GM06990 (cell line): Measurements from ENCODE around the gene ZNF628.

Experiments
- DNase-seq: peaks from one replicate; pipeline ENCODE4 v3.0.0-alpha.2; 2011; ENCODE audit not compliant: insufficient read length; ENCODE audit errors: extremely low read depth
- H3K27me3 ChIP-seq: replicated peaks from 2 replicates; pipeline ENCODE4 v1.6.0; 2011; ENCODE audit warnings: low read length; ENCODE audit not compliant: control insufficient read depth, insufficient read depth
- H3K36me3 ChIP-seq: 2 replicates; pipeline ENCODE4 v1.5.1; 2011; ENCODE audit warnings: low read length; ENCODE audit not compliant: control insufficient read depth, insufficient read depth
- H3K4me3 ChIP-seq: replicated peaks from 2 replicates; pipeline ENCODE4 v1.5.1; 2011; ENCODE audit warnings: low read depth, mild to moderate bottlenecking, control low read depth, low read length
- TF ChIP-seq, protein P1 (sequence below): IDR thresholded peaks from 2 replicates; pipeline ENCODE4 v1.5.1; 2011; ENCODE audit warnings: low read length, control low read depth, mild to moderate bottlenecking, inconsistent platforms; ENCODE audit not compliant: insufficient read depth, poor library complexity, severe bottlenecking

The ZNF628 gene

DNA sequence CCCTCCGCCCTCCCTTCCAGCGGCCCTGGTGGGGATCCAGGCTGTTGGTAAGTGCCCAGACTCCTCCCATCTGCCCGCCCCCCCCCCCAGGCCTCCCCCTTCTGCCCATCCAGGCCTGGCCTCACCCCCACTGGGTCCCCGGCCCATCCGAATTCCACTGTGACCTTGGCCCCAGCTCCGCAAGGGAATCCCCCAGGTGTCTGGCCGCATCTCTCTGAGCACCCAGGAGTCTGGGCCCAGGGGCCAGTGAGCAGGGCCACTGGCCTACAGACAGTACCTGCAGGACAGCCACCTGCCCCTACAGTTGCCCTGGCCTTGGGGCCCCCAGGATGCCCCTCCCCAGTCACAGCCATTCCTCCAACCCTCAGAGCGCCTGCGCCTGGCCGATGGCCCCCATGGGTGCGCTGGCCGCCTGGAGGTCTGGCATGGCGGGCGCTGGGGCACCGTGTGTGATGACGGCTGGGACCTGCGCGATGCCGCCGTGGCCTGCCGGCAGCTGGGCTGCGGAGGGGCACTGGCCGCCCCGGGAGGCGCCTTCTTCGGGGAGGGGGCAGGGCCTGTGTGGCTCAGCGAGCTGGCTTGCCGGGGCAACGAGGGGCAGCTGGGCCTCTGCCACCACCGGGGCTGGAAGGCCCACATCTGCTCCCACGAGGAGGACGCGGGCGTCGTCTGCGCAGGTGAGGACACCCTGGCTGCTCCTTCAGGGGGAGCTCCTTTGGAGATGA, 12.7 kb downstream of the ZNF628 start:
- DNase-seq: no peak
- H3K4me3 ChIP-seq: no peak overlapping the region
- no peaks in the 10 kb centered on the region for H3K36me3 ChIP-seq
- TF ChIP-seq, protein P1, sequence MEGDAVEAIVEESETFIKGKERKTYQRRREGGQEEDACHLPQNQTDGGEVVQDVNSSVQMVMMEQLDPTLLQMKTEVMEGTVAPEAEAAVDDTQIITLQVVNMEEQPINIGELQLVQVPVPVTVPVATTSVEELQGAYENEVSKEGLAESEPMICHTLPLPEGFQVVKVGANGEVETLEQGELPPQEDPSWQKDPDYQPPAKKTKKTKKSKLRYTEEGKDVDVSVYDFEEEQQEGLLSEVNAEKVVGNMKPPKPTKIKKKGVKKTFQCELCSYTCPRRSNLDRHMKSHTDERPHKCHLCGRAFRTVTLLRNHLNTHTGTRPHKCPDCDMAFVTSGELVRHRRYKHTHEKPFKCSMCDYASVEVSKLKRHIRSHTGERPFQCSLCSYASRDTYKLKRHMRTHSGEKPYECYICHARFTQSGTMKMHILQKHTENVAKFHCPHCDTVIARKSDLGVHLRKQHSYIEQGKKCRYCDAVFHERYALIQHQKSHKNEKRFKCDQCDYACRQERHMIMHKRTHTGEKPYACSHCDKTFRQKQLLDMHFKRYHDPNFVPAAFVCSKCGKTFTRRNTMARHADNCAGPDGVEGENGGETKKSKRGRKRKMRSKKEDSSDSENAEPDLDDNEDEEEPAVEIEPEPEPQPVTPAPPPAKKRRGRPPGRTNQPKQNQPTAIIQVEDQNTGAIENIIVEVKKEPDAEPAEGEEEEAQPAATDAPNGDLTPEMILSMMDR: no peak
- H3K27me3 ChIP-seq: no peaks in the 10 kb centered on the region

DNA sequence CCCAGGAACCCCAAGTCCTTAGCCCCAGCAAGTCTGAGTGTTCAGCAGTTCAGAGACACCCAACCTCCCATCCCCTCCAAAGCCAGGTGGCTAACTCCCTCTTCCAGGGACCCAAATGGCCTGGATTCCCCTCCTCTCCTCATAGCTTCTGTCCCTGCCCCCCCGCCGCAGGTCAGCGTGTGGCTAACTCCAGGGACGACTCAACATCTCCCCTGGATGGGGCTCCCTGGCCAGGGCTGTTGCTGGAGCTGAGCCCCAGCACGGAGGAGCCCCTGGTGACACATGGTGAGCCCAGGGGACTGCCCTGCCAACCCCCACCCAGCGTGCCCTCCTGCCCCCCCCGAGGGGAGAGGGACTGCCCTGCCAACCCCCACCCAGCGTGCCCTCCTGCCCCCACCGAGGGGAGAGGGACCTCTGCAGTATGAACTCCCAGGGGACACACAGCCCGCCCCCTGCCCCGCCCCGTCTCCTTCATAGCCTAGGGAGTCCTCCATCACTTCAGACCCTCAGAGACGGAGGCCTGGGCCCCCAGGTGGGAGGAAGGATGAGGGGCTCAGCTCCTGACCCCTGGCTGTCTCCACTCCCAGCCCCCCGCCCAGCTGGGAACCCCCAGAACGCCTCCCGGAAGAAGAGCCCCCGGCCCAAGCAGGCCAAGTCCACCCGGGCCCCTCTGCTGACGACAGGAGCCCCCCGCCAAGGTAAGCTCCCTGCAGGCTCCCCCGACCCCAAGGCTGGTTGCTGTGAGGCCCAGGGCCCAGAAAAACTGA, 13.5 kb downstream of the ZNF628 start:
- H3K27me3 ChIP-seq: no peaks in the 10 kb centered on the region; the same call in 1 of the 2 replicates
- no peak for DNase-seq
- no peaks in the 10 kb centered on the region for H3K36me3 ChIP-seq
- H3K4me3 ChIP-seq: no peak overlapping the region
- TF ChIP-seq, protein P1: no peak

DNA sequence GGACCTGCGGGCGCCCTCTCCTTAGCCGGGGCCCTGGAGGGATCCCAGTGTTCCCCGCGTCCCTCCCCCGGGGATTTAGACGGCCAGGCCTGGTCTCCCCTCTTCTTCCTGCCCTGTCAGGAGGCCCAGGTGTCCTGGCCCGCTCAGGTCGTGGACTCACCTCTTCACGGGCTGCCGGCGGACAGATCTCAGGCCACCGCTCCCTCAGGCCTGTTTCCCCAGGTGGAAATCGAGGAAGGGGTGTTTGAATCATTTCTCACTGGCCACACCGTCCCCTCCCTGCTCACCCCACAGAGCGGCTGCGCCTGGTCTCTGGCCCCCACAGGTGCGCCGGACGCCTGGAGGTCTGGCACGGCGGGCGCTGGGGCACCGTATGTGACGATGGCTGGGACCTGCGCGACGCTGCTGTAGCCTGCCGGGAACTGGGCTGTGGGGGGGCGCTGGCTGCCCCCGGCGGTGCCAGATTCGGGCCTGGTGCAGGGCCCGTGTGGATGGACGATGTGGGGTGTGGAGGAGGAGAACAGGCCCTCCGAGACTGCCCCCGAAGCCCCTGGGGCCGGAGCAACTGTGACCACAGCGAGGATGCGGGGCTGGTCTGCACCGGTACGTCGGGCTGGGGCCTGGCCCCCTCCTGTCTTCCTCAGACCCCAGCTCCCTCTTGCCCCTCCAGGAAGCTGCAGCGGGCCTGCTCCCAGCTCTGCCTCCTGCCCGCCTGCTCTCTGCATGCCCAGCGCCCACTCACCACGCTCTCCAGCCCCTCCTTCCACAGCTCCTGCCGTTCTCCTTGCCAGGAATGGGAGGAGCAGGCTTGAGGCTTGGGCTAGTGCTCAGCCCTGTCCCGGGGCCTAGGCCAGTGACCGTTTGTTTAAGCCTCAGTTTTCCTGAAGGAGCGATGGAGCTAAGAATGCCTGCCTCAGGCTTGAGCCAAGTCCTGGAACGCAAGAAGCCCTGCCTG, 14.3 kb downstream of the ZNF628 start:
- Histone ChIP-seq H3K36me3 (no peaks in the 10 kb centered on the region), H3K4me3 (no peak overlapping the region), H3K27me3 (no peaks in the 10 kb centered on the region; the same call in 1 of the 2 replicates)
- TF ChIP-seq, protein P1: no peak
- no peak for DNase-seq

DNA sequence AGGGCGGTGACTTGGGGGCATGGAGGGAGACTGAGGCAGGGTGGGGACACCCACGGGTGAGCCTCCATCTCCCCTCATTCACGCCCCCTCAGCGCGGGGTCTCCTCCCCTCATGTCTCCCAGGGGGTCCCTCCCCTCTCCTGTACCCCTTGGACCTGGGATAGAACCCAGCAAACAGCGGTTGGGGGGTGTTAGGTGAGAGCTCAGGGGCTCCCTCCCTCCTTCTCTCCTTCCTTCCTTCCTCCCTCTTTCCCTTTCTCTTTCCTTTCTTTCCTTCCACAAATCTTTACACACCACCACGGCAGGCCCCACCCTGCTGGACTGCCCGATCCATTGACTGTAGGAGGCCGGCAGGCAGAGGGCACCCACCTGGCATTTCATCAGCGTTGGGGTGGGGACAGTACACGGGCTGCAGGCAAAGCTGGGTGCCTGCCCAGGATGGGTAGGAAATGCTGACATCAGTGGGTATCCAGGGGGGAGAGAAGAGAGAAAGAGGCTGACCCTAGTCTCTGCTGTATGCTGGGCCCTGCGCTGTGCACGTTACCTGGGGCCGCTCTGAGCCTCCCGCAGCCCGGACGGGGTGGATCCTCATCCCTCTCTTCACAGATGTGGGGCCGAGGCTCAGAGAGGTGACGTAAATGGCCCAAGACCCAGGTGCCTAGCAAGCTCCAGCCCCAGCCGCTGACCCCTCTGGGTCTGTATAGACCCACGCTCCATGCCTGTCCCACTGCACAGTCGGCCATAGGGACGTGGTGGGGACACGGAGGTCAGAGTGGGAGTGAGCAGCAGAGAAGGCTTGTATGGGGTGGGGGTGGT, 15.3 kb downstream of the ZNF628 start:
- Histone ChIP-seq H3K4me3 (no peak overlapping the region), H3K27me3 (no peaks in the 10 kb centered on the region; the same call in 1 of the 2 replicates), H3K36me3 (no peaks in the 10 kb centered on the region)
- TF ChIP-seq, protein P1: no peak
- DNase-seq: no peak
